ENCODE measurements around the gene CD1C.

DNA sequence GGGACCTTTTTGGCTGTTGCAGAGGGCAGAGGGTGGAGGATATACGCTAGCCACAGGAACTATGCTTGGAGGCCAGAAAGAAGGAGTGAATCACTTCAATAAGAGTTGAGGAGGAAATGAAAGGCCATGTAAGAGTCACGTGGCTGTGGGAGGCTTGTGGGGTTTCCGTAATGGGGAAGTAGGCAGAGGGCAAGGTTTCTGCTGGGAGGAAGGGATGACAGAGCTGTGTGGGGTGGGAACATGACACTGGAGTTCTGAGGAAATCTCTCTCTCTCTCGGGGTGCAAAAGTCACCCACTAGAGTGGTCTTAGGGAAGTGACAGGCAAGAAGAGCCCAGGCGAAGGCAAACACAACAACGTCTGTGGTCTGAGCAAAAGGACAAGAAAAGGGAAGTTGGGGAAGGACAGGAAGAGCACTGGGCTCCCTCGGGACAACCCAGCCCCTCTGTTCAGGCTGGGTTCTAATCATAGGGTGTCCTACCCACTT lies 3.9 kb upstream of the CD1C start:
- TF ChIP-seq POLR2A (IDR thresholded peaks at IDR 0.05) = no peak
- TF ChIP-seq, protein P1, sequence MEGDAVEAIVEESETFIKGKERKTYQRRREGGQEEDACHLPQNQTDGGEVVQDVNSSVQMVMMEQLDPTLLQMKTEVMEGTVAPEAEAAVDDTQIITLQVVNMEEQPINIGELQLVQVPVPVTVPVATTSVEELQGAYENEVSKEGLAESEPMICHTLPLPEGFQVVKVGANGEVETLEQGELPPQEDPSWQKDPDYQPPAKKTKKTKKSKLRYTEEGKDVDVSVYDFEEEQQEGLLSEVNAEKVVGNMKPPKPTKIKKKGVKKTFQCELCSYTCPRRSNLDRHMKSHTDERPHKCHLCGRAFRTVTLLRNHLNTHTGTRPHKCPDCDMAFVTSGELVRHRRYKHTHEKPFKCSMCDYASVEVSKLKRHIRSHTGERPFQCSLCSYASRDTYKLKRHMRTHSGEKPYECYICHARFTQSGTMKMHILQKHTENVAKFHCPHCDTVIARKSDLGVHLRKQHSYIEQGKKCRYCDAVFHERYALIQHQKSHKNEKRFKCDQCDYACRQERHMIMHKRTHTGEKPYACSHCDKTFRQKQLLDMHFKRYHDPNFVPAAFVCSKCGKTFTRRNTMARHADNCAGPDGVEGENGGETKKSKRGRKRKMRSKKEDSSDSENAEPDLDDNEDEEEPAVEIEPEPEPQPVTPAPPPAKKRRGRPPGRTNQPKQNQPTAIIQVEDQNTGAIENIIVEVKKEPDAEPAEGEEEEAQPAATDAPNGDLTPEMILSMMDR (IDR thresholded peaks at IDR 0.05) = no peak
